ENCODE measurements around the gene TOX2.

GRCh38 chr20:44083220-44083933 is 168.7 kb downstream of the TOX2 start:
- no peak for TF ChIP-seq POLR2AphosphoS5 (IDR thresholded peaks at IDR 0.05)
- TF ChIP-seq, protein P1, sequence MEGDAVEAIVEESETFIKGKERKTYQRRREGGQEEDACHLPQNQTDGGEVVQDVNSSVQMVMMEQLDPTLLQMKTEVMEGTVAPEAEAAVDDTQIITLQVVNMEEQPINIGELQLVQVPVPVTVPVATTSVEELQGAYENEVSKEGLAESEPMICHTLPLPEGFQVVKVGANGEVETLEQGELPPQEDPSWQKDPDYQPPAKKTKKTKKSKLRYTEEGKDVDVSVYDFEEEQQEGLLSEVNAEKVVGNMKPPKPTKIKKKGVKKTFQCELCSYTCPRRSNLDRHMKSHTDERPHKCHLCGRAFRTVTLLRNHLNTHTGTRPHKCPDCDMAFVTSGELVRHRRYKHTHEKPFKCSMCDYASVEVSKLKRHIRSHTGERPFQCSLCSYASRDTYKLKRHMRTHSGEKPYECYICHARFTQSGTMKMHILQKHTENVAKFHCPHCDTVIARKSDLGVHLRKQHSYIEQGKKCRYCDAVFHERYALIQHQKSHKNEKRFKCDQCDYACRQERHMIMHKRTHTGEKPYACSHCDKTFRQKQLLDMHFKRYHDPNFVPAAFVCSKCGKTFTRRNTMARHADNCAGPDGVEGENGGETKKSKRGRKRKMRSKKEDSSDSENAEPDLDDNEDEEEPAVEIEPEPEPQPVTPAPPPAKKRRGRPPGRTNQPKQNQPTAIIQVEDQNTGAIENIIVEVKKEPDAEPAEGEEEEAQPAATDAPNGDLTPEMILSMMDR (IDR thresholded peaks at IDR 0.05), result no peak
- TF ChIP-seq EP300 (IDR thresholded peaks at IDR 0.05), result no peak
- TF ChIP-seq POLR2A (IDR thresholded peaks at IDR 0.05), result no peak
